ENCODE data around the gene DOCK1. TPM values are rescaled to one million over a fixed set of nuclear protein-coding genes. Genes with fewer than 3 reads are reported as not detected.

DOCK1 gene
- 1 to 10 TPM; 4.3 to 6.0 (median 4.8) TPM for total RNA-seq

- H3K9me3 ChIP-seq = no peaks in the 10 kb centered on the region
- peak within 1 kb of the TSS; percentile 54 to 71 (median 66) for H3K4me3 ChIP-seq
- in situ Hi-C loops (cut with MboI; ENCODE audit: low sequenced_read_pairs in 4 of 4) = no loop called here
- ATAC-seq = peak; percentile 48 to 62
- TF ChIP-seq CTCF (IDR thresholded peaks at IDR 0.05 in 4 of 5, conservative IDR thresholded peaks at IDR 0.05 in 1 of 5) (no peak), POLR2A (IDR thresholded peaks at IDR 0.05) (peak; percentile 12 to 38)
- peak within 1 kb of the TSS; percentile 71 to 76 (median 72) for H3K27ac ChIP-seq
- peaks cover 2 to 5% of the 10 kb centered on the region in 2 donors for H3K4me1 ChIP-seq
- DNase-seq = peak in 1 of 2 donors; percentile 16
- no peaks in the 10 kb centered on the region for H3K36me3 ChIP-seq
- intact Hi-C loops (cut with DNase I; ENCODE audit: low total_unique reads) = no loop called here
- peaks cover 0 to 9% (median 8%) of the 10 kb centered on the region in 3 donors for H3K27me3 ChIP-seq
Measured at GRCh38 chr10:126904818-126905701, at the start of gene DOCK1. DOCK1 (plus strand) TSS chr10:126905428; CDS start chr10:126905518, 90 bp downstream.

GRCh38 chr10:126857178-126857806, 47.9 kb upstream of the DOCK1 start:
- H3K4me1 ChIP-seq = no peaks in the 10 kb centered on the region
- H3K27ac ChIP-seq = no peak overlapping the region
- no peaks in the 10 kb centered on the region for H3K9me3 ChIP-seq
- intact Hi-C loops (cut with DNase I; ENCODE audit: low total_unique reads) (no loop called here), in situ Hi-C loops (cut with MboI; ENCODE audit: low sequenced_read_pairs in 4 of 4) (no loop called here)
- no peaks in the 10 kb centered on the region for H3K27me3 ChIP-seq
- no peak for TF ChIP-seq CTCF (IDR thresholded peaks at IDR 0.05 in 4 of 5, conservative IDR thresholded peaks at IDR 0.05 in 1 of 5)
- TF ChIP-seq POLR2A (IDR thresholded peaks at IDR 0.05) = no peak
- DNase-seq (no peak), ATAC-seq (no peak)
- H3K36me3 ChIP-seq = no peaks in the 10 kb centered on the region
- no peak overlapping the region for H3K4me3 ChIP-seq

- Histone ChIP-seq H3K36me3 (no peaks in the 10 kb centered on the region), H3K4me1 (no peaks in the 10 kb centered on the region), H3K27ac (no peak overlapping the region), H3K4me3 (no peak overlapping the region), H3K9me3 (no peaks in the 10 kb centered on the region), H3K27me3 (no peaks in the 10 kb centered on the region)
- DNase-seq (no peak), ATAC-seq (no peak)
- TF ChIP-seq CTCF (IDR thresholded peaks at IDR 0.05 in 4 of 5, conservative IDR thresholded peaks at IDR 0.05 in 1 of 5) (no peak), POLR2A (IDR thresholded peaks at IDR 0.05) (no peak)
- intact Hi-C loops (cut with DNase I; ENCODE audit: low total_unique reads) (no loop called here), in situ Hi-C loops (cut with MboI; ENCODE audit: low sequenced_read_pairs in 4 of 4) (no loop called here)
Measured at GRCh38 chr10:126867567-126868365, 37.5 kb upstream of the DOCK1 start.

- Histone ChIP-seq H3K4me1 (no peaks in the 10 kb centered on the region), H3K27me3 (no peaks in the 10 kb centered on the region), H3K27ac (no peak overlapping the region), H3K9me3 (no peaks in the 10 kb centered on the region), H3K36me3 (no peaks in the 10 kb centered on the region), H3K4me3 (no peak overlapping the region)
- TF ChIP-seq POLR2A (IDR thresholded peaks at IDR 0.05) = no peak
- TF ChIP-seq CTCF (IDR thresholded peaks at IDR 0.05 in 4 of 5, conservative IDR thresholded peaks at IDR 0.05 in 1 of 5) = no peak
- intact Hi-C loops (cut with DNase I; ENCODE audit: low total_unique reads) = no loop called here
- DNase-seq = no peak
- in situ Hi-C loops (cut with MboI; ENCODE audit: low sequenced_read_pairs in 4 of 4) = no loop called here
- ATAC-seq = no peak
Measured at GRCh38 chr10:126868371-126868770, 36.9 kb upstream of the DOCK1 start.

Data from gastrocnemius medialis (tissue), 4 donors.